Endodermal cell (in vitro differentiated cells): Measurements from ENCODE around the gene ZNF407. TPM values are rescaled to one million over a fixed set of nuclear protein-coding genes. Genes with fewer than 3 reads are reported as not detected.

Experiments used
- DNase-seq: peaks from one replicate; pipeline ENCODE4 v3.0.0-alpha.2; 2017
- H3K27ac ChIP-seq: 2 replicates; pipeline ENCODE4 v1.5.1; 2013; ENCODE audit warnings: mild to moderate bottlenecking, low read depth, low read length, moderate library complexity
- H3K27me3 ChIP-seq: 2 replicates; pipeline ENCODE4 v1.6.1; 2013; ENCODE audit warnings: mild to moderate bottlenecking, low read length, moderate library complexity; ENCODE audit not compliant: insufficient read depth, control insufficient read depth, poor library complexity, severe bottlenecking
- H3K36me3 ChIP-seq: 2 replicates; pipeline ENCODE4 v1.7.0; 2013; ENCODE audit warnings: mild to moderate bottlenecking, low read length, moderate library complexity; ENCODE audit not compliant: control insufficient read depth, insufficient read depth
- H3K4me1 ChIP-seq: one replicate; pipeline ENCODE4 v1.7.0; 2013; ENCODE audit warnings: low read length; ENCODE audit not compliant: control insufficient read depth, insufficient read depth
- H3K4me3 ChIP-seq: 2 replicates; pipeline ENCODE4 v1.5.1; 2013; ENCODE audit warnings: mild to moderate bottlenecking, low read length, moderate library complexity
- H3K9ac ChIP-seq: 2 replicates; pipeline ENCODE4 v1.6.1; 2013; ENCODE audit warnings: mild to moderate bottlenecking, low read length, moderate library complexity; ENCODE audit not compliant: poor library complexity, severe bottlenecking; ENCODE audit errors: extremely low read depth
- H3K9me3 ChIP-seq: 2 replicates; pipeline ENCODE4 v1.6.1; 2013; ENCODE audit warnings: mild to moderate bottlenecking, low read length, moderate library complexity; ENCODE audit not compliant: control insufficient read depth
- H3K27ac Mint-ChIP-seq: 2 replicates; pipeline ENCODE4 v1.8.0; 2020; ENCODE audit warnings: mixed read lengths
- H3K27me3 Mint-ChIP-seq: 2 replicates; pipeline ENCODE4 v1.8.0; 2021; ENCODE audit warnings: mild to moderate bottlenecking, mixed read lengths; ENCODE audit not compliant: insufficient read depth
- H3K36me3 Mint-ChIP-seq: 2 replicates; pipeline ENCODE4 v1.8.0; 2020; ENCODE audit warnings: low read depth, mixed read lengths
- H3K4me1 Mint-ChIP-seq: 2 replicates; pipeline ENCODE4 v1.8.0; 2020; ENCODE audit warnings: mixed read lengths
- H3K4me3 Mint-ChIP-seq: 2 replicates; pipeline ENCODE4 v1.8.0; 2020; ENCODE audit warnings: mild to moderate bottlenecking, moderate library complexity, mixed read lengths
- H3K9me3 Mint-ChIP-seq: 2 replicates; pipeline ENCODE4 v1.8.0; 2020; ENCODE audit warnings: mild to moderate bottlenecking, mixed read lengths
- CTCF ChIP-seq: fragments of 200-600 bp; sonication (generic); conservative IDR thresholded peaks from 2 replicates; pipeline ENCODE4 v1.5.0; 2021; ENCODE audit warnings: antibody characterized with exemption, mild to moderate bottlenecking
- WGBS, 2 experiments: methylation state at CpG; one replicate each; pipeline versions ENCODE4 v1.1.5 to v1.1.7; 2013; ENCODE audit warnings: missing lambda C conversion rate in 2 of 2, mixed read lengths in 1 of 2; ENCODE audit not compliant: insufficient coverage in 1 of 2, insufficient read length in 1 of 2; 5-methylcytosine and 5-hydroxymethylcytosine counted together
- total RNA-seq, 2 donors: library from RNA; stranded (reverse); fragmentation: NEBNext Ultra II Directional in 1 of 2; extraction: Animal tissue kit (Norgen Biotek cat#: 25700) in 1 of 2; gene quantifications; 2 replicates in 1 of 2; 3 replicates in 1 of 2; pipeline ENCODE4 v1.2.1, GENCODE V29; 2021

ZNF407 gene
- total RNA-seq, 2 donors from 2014 or later = 7.6 to 13.1 TPM

- TF ChIP-seq CTCF = no peak
- no peak overlapping the region for H3K9ac ChIP-seq
- no peak for DNase-seq
- H3K9me3 ChIP-seq = no peaks in the 10 kb centered on the region
- H3K36me3 ChIP-seq = no peaks in the 10 kb centered on the region
- H3K27me3 ChIP-seq = no peaks in the 10 kb centered on the region
- WGBS, 2 experiments = 93 to 96% methylated on average over 3 of the region's 3 CpGs
- no peaks in the 10 kb centered on the region for H3K27me3 Mint-ChIP-seq
- H3K4me3 Mint-ChIP-seq = no peak overlapping the region
- no peaks in the 10 kb centered on the region for H3K4me1 ChIP-seq
- H3K4me1 Mint-ChIP-seq = peaks cover 2% of the 10 kb centered on the region
- no peak overlapping the region for H3K27ac ChIP-seq
- no peak overlapping the region for H3K4me3 ChIP-seq
- no peaks in the 10 kb centered on the region for H3K36me3 Mint-ChIP-seq
- no peak overlapping the region for H3K27ac Mint-ChIP-seq
- no peaks in the 10 kb centered on the region for H3K9me3 Mint-ChIP-seq
These were observed 111.8 kb downstream of the ZNF407 start for GRCh38 chr18:74709452-74709851.

- H3K9me3 ChIP-seq = no peaks in the 10 kb centered on the region
- Mint-ChIP-seq H3K27ac (no peak overlapping the region), H3K4me3 (no peak overlapping the region), H3K9me3 (no peaks in the 10 kb centered on the region), H3K27me3 (no peaks in the 10 kb centered on the region), H3K36me3 (no peaks in the 10 kb centered on the region), H3K4me1 (peaks cover 18% of the 10 kb centered on the region)
- H3K4me3 ChIP-seq = no peak overlapping the region
- no peak overlapping the region for H3K9ac ChIP-seq
- no peaks in the 10 kb centered on the region for H3K36me3 ChIP-seq
- no peaks in the 10 kb centered on the region for H3K27me3 ChIP-seq
- no peak for TF ChIP-seq CTCF
- WGBS, 2 experiments = no CpG with 5 or more reads among the region's 1 CpG
- no peak for DNase-seq
- H3K4me1 ChIP-seq = peaks cover 6% of the 10 kb centered on the region
- H3K27ac ChIP-seq = no peak overlapping the region
These were observed 116.5 kb downstream of the ZNF407 start for GRCh38 chr18:74714120-74714519.

GRCh38 chr18:74714791-74715190 lies 117.1 kb downstream of the ZNF407 start:
- no peak for TF ChIP-seq CTCF
- H3K36me3 ChIP-seq = no peaks in the 10 kb centered on the region
- H3K9ac ChIP-seq = no peak overlapping the region
- H3K4me1 ChIP-seq = peaks cover 6% of the 10 kb centered on the region
- no peaks in the 10 kb centered on the region for H3K9me3 ChIP-seq
- Mint-ChIP-seq H3K4me1 (peaks cover 18% of the 10 kb centered on the region), H3K9me3 (no peaks in the 10 kb centered on the region), H3K4me3 (no peak overlapping the region), H3K27me3 (no peaks in the 10 kb centered on the region), H3K27ac (no peak overlapping the region), H3K36me3 (no peaks in the 10 kb centered on the region)
- H3K27ac ChIP-seq = peak overlapping the region; percentile 76
- peak; percentile 70 for DNase-seq
- no peaks in the 10 kb centered on the region for H3K27me3 ChIP-seq
- 56 to 63% methylated on average over 6 of the region's 6 CpGs for WGBS, 2 experiments
- no peak overlapping the region for H3K4me3 ChIP-seq
